ENCODE data around the gene DDX3X. TPM values are rescaled to one million over a fixed set of nuclear protein-coding genes. Genes with fewer than 3 reads are reported as not detected.

The DDX3X gene
- total and polyA plus RNA-seq, 2 of the 4 experiments (the other 2 are of a cell fraction), result 64.8 to 229 TPM

DNA sequence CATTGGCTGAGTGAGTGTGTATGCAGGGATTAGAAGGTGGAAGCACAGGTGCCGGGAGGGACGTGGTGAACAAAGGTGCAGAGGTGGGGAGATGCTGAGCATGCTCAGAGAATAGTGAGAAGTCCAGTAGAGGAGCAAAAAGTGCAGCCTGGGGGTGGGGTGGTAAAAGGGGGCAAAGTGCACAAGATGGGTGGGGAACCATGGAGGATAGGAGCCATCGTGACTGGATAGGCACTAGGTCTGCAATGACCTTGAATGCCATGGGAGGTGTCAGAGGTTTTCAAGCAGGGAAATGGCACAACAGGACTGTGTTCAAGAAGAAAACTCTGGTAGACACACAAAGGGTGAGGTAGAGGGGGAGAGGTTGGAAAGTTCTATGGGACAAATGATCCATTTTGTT is 6.6 kb upstream of the DDX3X start:
- dilution Hi-C loops (cut with HindIII; ENCODE audit: low sequenced_read_pairs, unreplicated experiment) (no loop called here), in situ Hi-C loops (cut with MboI; ENCODE audit: low sequenced_read_pairs) (no loop called here), intact Hi-C loops (cut with micrococcal nuclease) (no loop called here)
- no peak overlapping the region for H3K18ac ChIP-seq (ENCODE audit: low read depth, low read length)
- H2BK5ac ChIP-seq (ENCODE audit: low read depth, low read length, poor library complexity, severe bottlenecking), result no peak overlapping the region
- H4K5ac ChIP-seq (ENCODE audit: low read depth, low read length), result no peak overlapping the region
- H3K9me3 ChIP-seq (ENCODE audit: control insufficient read depth, insufficient read depth, low read length), result no peaks in the 10 kb centered on the region
- H2BK20ac ChIP-seq (ENCODE audit: low read depth, low read length), result no peak overlapping the region
- no peak overlapping the region for H2BK120ac ChIP-seq (ENCODE audit: low read depth, low read length)
- no peak overlapping the region for H3K23ac ChIP-seq (ENCODE audit: low read depth, low read length)
- no peaks in the 10 kb centered on the region for H3K36me3 ChIP-seq (ENCODE audit: control insufficient read depth, insufficient read depth, low read length)
- ChIA-PET CTCF (no interaction called here), POLR2A (ENCODE audit: unreplicated experiment) (no interaction called here)
- H3K27me3 ChIP-seq (ENCODE audit: control insufficient read depth, insufficient read depth, low read length), result peaks cover 4% of the 10 kb centered on the region; the same call in 1 of the 2 replicates
- no TSS peak for BruUV-seq (replicated peaks)
- DNase-seq (no peak), ATAC-seq (ENCODE audit: low read depth) (no peak)
- H4K20me1 ChIP-seq (ENCODE audit: insufficient read depth, low read length), result no peaks in the 10 kb centered on the region
- H3K9me1 ChIP-seq (ENCODE audit: insufficient read depth, low read length), result 0 out of 2 replicates have a peak, but pooled peaks cover 4% of the 10 kb centered on the region
- H3K4me3 ChIP-seq (ENCODE audit: insufficient read depth, low read depth, low read length), result no peak overlapping the region
- H3K14ac ChIP-seq (replicated peaks; ENCODE audit: low read depth, low read length), result no peak overlapping the region
- no peak overlapping the region for H3K4me2 ChIP-seq (ENCODE audit: low read depth, low read length)
- H3K4me1 ChIP-seq (ENCODE audit: control insufficient read depth, insufficient read depth, low read length), result 0 out of 2 replicates have a peak, but pooled peaks cover 3% of the 10 kb centered on the region
- H3K4ac ChIP-seq (ENCODE audit: low read depth, low read length), result no peak overlapping the region
- TF ChIP-seq RFX5 (IDR thresholded peaks at IDR 0.05; ENCODE audit: low read depth, low read length) (no peak), CEBPB (IDR thresholded peaks at IDR 0.05; ENCODE audit: low read depth, low read length) (no peak), BHLHE40 (IDR thresholded peaks at IDR 0.05; ENCODE audit: low read depth, low read length) (no peak)
- TF ChIP-seq, protein P1, sequence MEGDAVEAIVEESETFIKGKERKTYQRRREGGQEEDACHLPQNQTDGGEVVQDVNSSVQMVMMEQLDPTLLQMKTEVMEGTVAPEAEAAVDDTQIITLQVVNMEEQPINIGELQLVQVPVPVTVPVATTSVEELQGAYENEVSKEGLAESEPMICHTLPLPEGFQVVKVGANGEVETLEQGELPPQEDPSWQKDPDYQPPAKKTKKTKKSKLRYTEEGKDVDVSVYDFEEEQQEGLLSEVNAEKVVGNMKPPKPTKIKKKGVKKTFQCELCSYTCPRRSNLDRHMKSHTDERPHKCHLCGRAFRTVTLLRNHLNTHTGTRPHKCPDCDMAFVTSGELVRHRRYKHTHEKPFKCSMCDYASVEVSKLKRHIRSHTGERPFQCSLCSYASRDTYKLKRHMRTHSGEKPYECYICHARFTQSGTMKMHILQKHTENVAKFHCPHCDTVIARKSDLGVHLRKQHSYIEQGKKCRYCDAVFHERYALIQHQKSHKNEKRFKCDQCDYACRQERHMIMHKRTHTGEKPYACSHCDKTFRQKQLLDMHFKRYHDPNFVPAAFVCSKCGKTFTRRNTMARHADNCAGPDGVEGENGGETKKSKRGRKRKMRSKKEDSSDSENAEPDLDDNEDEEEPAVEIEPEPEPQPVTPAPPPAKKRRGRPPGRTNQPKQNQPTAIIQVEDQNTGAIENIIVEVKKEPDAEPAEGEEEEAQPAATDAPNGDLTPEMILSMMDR (conservative IDR thresholded peaks at IDR 0.05; ENCODE audit: low read depth, low read length), result no peak
- TF ChIP-seq, protein P2, sequence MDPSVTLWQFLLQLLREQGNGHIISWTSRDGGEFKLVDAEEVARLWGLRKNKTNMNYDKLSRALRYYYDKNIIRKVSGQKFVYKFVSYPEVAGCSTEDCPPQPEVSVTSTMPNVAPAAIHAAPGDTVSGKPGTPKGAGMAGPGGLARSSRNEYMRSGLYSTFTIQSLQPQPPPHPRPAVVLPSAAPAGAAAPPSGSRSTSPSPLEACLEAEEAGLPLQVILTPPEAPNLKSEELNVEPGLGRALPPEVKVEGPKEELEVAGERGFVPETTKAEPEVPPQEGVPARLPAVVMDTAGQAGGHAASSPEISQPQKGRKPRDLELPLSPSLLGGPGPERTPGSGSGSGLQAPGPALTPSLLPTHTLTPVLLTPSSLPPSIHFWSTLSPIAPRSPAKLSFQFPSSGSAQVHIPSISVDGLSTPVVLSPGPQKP (IDR thresholded peaks at IDR 0.05; ENCODE audit: borderline replicate concordance, low read depth, low read length), result no peak
- no peak overlapping the region for H2BK15ac ChIP-seq (ENCODE audit: low read depth, low read length)
- WGBS, 2 experiments (ENCODE audit: extremely low coverage in 2 of 2, insufficient read length in 1 of 2), result 71% methylated on average over 3 of the region's 3 CpGs; no CpG with 5 or more reads in 1 of the 2 experiments
- H2AK5ac ChIP-seq (ENCODE audit: low read depth, low read length), result no peak overlapping the region
- peaks cover 0 to 12% of the 10 kb centered on the region in 2 experiments; a peak in 3 of 4 replicates for H3K79me1 ChIP-seq (ENCODE audit: low read depth in 1 of 2, low read length in 2 of 2)
- H2AK9ac ChIP-seq (replicated peaks; ENCODE audit: low read depth, low read length, poor library complexity), result no peak overlapping the region
- H2AFZ ChIP-seq (replicated peaks; ENCODE audit: low read length, poor library complexity), result no peak overlapping the region
- H3K9ac ChIP-seq (ENCODE audit: low read depth, low read length), result no peak overlapping the region
- H3K56ac ChIP-seq (ENCODE audit: extremely low read depth, insufficient read depth, low read length), result no peak overlapping the region
- H3K27ac ChIP-seq (ENCODE audit: insufficient read depth, low read length), result no peak overlapping the region
- H4K8ac ChIP-seq (ENCODE audit: low read depth in 2 of 2, low read length in 2 of 2), result no peak overlapping the region
- H4K91ac ChIP-seq (ENCODE audit: insufficient read depth, low read depth, low read length), result no peak overlapping the region

All from IMR-90 (cell line).